Suprapubic skin (tissue), 4 donors: Measurements from ENCODE around the gene PKIB. TPM values are rescaled to one million over a fixed set of nuclear protein-coding genes. Genes with fewer than 3 reads are reported as not detected.

Experiments used
- DNase-seq, 2 donors: peaks; one replicate each; pipeline ENCODE4 v3.0.0-alpha.2; 2019; ENCODE audit warnings: low spot score in 2 of 2
- H3K27ac ChIP-seq: fragments of 200-600 bp; sonication (generic); one replicate; pipeline ENCODE4 v1.5.1; 2019
- H3K27me3 ChIP-seq: fragments of 200-600 bp; sonication (generic); one replicate; pipeline ENCODE4 v1.5.1; 2019
- H3K36me3 ChIP-seq: fragments of 200-600 bp; sonication (generic); one replicate; pipeline ENCODE4 v1.5.1; 2019
- H3K4me1 ChIP-seq: fragments of 200-600 bp; sonication (generic); one replicate; pipeline ENCODE4 v1.5.1; 2019
- H3K4me3 ChIP-seq: fragments of 200-600 bp; sonication (generic); one replicate; pipeline ENCODE4 v1.5.1; 2019; ENCODE audit warnings: mild to moderate bottlenecking
- H3K9me3 ChIP-seq: fragments of 200-600 bp; sonication (generic); one replicate; pipeline ENCODE4 v1.5.1; 2019
- EP300 ChIP-seq: sonication (generic); formaldehyde crosslinking; IDR thresholded peaks from one replicate; pipeline ENCODE4 v1.6.1; 2017; ENCODE audit warnings: antibody characterized with exemption
- POLR2A ChIP-seq, 2 donors: fragments of 450-650 bp; IDR thresholded peaks; one replicate each; pipeline ENCODE4 v1.6.1; 2017; ENCODE audit warnings: antibody characterized with exemption in 2 of 2, mild to moderate bottlenecking in 2 of 2, moderate library complexity in 2 of 2
- POLR2AphosphoS5 ChIP-seq, 3 donors: sonication (generic); formaldehyde crosslinking; IDR thresholded peaks; one replicate each; pipeline ENCODE4 v1.6.1; 2017; ENCODE audit warnings: antibody characterized with exemption in 3 of 3
- WGBS: methylation state at CpG from one replicate; pipeline ENCODE4 v1.1.5; 2018; 5-methylcytosine and 5-hydroxymethylcytosine counted together
- total RNA-seq, 4 donors: library from RNA; depleted of rRNA; stranded (reverse); fragments of >200 nt; gene quantifications; one replicate each; pipeline ENCODE4 v1.1.0, GENCODE V29; 2016
- TF ChIP-seq, protein P1 (sequence below), 2 donors: fragments of 200-600 bp in 1 of 2; fragments of 450-650 bp in 1 of 2; sonication (generic) in 1 of 2; IDR thresholded peaks; one replicate each; pipeline ENCODE4 v1.5.1; 2016 to 2019; ENCODE audit warnings: antibody characterized with exemption in 2 of 2, mild to moderate bottlenecking in 1 of 2, moderate library complexity in 1 of 2

The PKIB gene
- total RNA-seq, 4 donors from 2014 or later: 6.4 to 12.0 (median 8.2) TPM

DNA sequence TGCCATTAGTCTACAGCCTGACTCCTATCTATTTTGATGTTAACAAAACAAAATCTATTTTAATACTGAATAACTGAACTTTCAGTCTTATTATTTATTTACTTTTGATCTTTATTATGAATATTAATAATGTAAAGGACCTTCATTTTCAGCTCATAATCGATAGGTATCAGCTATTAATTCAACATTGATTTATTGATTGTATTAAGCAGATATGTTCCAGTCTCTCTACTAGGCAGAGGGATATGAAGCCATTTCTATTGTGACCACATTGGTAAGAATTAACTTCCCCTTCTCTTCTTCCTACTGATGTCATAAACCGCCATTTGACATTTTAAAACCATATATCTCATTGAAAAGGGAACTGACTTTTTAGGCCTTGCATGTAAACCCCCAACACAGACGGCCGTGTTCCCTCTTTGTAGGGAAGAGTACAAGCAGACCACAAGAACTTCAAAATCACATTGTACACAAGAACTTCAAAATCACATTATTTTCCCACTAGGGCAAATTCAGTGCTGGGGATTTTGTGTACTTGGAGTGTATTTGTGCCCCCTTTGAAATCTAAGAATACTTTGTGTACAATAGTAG, 99.8 kb downstream of the PKIB start:
- DNase-seq: no peak
- Histone ChIP-seq H3K27ac (no peak overlapping the region), H3K9me3 (no peaks in the 10 kb centered on the region), H3K4me3 (no peak overlapping the region), H3K27me3 (no peaks in the 10 kb centered on the region), H3K36me3 (no peaks in the 10 kb centered on the region), H3K4me1 (no peaks in the 10 kb centered on the region)
- TF ChIP-seq, protein P1, sequence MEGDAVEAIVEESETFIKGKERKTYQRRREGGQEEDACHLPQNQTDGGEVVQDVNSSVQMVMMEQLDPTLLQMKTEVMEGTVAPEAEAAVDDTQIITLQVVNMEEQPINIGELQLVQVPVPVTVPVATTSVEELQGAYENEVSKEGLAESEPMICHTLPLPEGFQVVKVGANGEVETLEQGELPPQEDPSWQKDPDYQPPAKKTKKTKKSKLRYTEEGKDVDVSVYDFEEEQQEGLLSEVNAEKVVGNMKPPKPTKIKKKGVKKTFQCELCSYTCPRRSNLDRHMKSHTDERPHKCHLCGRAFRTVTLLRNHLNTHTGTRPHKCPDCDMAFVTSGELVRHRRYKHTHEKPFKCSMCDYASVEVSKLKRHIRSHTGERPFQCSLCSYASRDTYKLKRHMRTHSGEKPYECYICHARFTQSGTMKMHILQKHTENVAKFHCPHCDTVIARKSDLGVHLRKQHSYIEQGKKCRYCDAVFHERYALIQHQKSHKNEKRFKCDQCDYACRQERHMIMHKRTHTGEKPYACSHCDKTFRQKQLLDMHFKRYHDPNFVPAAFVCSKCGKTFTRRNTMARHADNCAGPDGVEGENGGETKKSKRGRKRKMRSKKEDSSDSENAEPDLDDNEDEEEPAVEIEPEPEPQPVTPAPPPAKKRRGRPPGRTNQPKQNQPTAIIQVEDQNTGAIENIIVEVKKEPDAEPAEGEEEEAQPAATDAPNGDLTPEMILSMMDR (IDR thresholded peaks at IDR 0.05): no peak
- TF ChIP-seq EP300: no peak
- no peak for TF ChIP-seq POLR2AphosphoS5 (IDR thresholded peaks at IDR 0.05)
- no peak for TF ChIP-seq POLR2A (IDR thresholded peaks at IDR 0.05)
- 57% methylated on average over 4 of the region's 4 CpGs for WGBS

DNA sequence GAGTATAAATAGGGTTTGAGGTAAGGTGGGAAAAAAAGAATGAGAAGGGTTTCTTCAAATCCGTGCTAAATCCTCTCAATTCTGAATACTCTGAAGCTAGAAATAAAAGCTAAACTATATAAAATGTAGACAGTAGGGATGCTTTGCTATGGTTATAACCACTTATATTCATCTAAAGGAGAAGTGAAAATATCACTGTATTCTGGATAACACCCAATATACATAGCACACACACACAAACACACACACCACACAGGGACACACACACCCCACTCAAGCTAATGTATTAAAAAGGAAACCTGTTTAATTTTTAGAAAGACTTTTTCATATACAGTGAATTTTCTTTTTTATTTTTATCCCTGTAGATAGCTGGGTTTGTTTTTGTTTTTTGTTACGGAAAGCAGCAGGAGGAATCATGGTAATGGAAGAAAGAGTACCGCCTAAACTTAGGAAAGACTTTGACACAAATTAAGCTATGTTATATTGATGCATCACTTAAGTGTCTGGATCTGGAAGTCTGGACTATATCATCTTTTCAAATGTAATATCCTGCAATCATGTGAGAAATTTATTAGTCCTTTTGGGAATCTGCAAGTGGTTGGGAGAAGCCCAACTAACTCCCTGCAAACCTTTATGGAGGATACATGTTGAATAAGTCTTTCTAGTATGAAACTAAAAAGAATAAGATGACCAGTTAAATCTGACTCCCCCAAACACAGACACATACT, 100.9 kb downstream of the PKIB start:
- Histone ChIP-seq H3K9me3 (no peaks in the 10 kb centered on the region), H3K27me3 (no peaks in the 10 kb centered on the region), H3K4me3 (no peak overlapping the region), H3K27ac (no peak overlapping the region), H3K4me1 (no peaks in the 10 kb centered on the region), H3K36me3 (no peaks in the 10 kb centered on the region)
- no peak for DNase-seq
- TF ChIP-seq, protein P1 (IDR thresholded peaks at IDR 0.05): no peak
- TF ChIP-seq POLR2A (IDR thresholded peaks at IDR 0.05) (no peak), POLR2AphosphoS5 (IDR thresholded peaks at IDR 0.05) (no peak), EP300 (no peak)
- 77% methylated on average over 3 of the region's 3 CpGs for WGBS

DNA sequence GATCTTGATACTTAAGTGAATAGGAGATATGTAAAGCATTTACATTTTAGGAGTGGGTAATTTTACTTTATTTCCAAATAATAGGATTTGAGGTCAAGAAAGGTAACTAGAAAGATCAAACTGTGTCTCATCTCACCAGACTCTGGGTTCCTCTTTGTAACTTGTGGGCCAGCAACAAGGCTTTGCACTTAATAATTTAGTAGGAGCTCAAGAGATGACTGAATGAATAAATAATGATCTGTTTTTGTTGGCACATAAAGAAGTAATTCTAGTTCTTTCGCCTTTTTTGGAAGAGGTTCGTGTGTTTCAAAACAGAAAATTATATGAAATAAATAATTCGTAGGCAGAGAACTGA, 101.9 kb downstream of the PKIB start:
- WGBS: 24% methylated on average over 3 of the region's 3 CpGs
- no peaks in the 10 kb centered on the region for H3K27me3 ChIP-seq
- H3K4me1 ChIP-seq: no peaks in the 10 kb centered on the region
- TF ChIP-seq, protein P1 (IDR thresholded peaks at IDR 0.05): no peak
- no peak for TF ChIP-seq POLR2AphosphoS5 (IDR thresholded peaks at IDR 0.05)
- TF ChIP-seq POLR2A (IDR thresholded peaks at IDR 0.05): no peak
- no peak for TF ChIP-seq EP300
- no peaks in the 10 kb centered on the region for H3K9me3 ChIP-seq
- no peak overlapping the region for H3K27ac ChIP-seq
- H3K4me3 ChIP-seq: no peak overlapping the region
- DNase-seq: no peak
- H3K36me3 ChIP-seq: no peaks in the 10 kb centered on the region

DNA sequence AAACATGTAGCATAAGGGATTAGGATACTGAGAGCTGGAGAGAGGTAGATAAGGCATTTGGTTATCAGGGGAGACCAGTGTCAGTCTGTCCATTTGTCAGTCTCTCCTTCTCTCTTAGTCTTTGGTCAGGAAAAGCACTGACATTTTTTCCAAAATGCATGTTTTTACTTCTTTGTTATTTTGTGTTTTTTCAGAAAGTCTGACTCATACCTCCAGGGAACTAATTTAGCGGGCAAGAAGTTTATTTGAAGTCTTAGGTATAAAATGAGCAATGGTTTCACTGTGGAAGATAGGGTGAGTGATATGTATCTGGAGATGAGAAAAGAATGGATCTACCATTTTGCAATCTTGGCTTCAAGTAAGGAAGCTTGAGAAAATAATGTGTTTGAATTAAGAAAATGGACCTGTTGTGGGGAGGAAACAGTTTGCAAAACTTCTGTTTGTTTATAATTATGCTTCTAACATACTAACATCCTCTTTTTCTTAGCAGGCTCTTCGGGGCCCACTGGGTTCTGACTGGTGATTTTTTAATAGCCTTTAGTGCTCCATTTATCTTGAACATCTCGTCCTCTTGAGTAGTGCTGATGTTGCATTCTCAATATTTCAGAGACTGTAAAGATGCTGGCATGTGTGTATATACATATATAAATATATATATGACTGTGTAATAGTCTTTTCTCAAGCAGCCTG, 102.4 kb downstream of the PKIB start:
- Histone ChIP-seq H3K4me3 (no peak overlapping the region), H3K36me3 (no peaks in the 10 kb centered on the region), H3K27ac (no peak overlapping the region), H3K4me1 (no peaks in the 10 kb centered on the region), H3K27me3 (no peaks in the 10 kb centered on the region), H3K9me3 (no peaks in the 10 kb centered on the region)
- 41% methylated on average over 3 of the region's 3 CpGs for WGBS
- DNase-seq: no peak
- no peak for TF ChIP-seq POLR2AphosphoS5 (IDR thresholded peaks at IDR 0.05)

DNA sequence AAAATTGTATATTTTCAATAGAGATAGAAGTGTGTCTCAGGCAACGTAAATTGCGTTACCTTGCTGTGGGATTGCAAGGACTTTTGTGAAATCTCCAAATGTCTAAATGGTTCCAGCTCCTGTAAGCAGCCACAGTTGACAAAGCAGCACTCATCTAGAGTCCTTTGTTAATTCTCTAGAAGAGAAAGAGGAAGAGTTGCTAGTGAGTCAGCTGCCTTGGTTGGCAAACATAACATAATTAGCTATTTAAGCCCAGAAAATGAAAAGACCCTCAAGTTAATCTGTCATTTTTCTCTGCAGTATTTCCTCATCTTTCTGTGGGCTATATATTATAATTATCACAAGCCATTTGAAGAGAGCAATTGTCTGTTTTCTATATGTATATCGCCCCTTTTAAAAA, 102.9 kb downstream of the PKIB start:
- Histone ChIP-seq H3K9me3 (no peaks in the 10 kb centered on the region), H3K27me3 (no peaks in the 10 kb centered on the region), H3K4me1 (no peaks in the 10 kb centered on the region), H3K4me3 (no peak overlapping the region), H3K27ac (no peak overlapping the region), H3K36me3 (no peaks in the 10 kb centered on the region)
- 84% methylated on average over 3 of the region's 3 CpGs for WGBS
- TF ChIP-seq, protein P1 (IDR thresholded peaks at IDR 0.05): no peak
- no peak for TF ChIP-seq POLR2A (IDR thresholded peaks at IDR 0.05)
- TF ChIP-seq POLR2AphosphoS5 (IDR thresholded peaks at IDR 0.05): no peak
- no peak for TF ChIP-seq EP300
- no peak for DNase-seq
